Keratinocyte (primary cell): Measurements from ENCODE around the gene RGS3. TPM values are rescaled to one million over a fixed set of nuclear protein-coding genes. Genes with fewer than 3 reads are reported as not detected.

Experiments
- DNase-seq: peaks from one replicate; pipeline ENCODE4 v3.0.0-alpha.2; 2011; ENCODE audit warnings: low read depth, missing footprints, low spot score
- FAIRE-seq: peaks from 2 replicates; lab custom pipeline; 2011; peaks lifted over from hg19 to GRCh38; lab: Jason Lieb, UNC
- H2AFZ ChIP-seq: 2 replicates; pipeline ENCODE4 v1.6.0; 2012; ENCODE audit warnings: low read length, control low read depth, inconsistent platforms; ENCODE audit not compliant: control insufficient read depth
- H3K27ac ChIP-seq: 2 replicates; pipeline ENCODE4 v1.5.1; 2011; ENCODE audit warnings: low read length; ENCODE audit not compliant: control insufficient read depth, insufficient read depth
- H3K27me3 ChIP-seq: 3 replicates; pipeline ENCODE4 v1.6.0; 2011; ENCODE audit warnings: low read length; ENCODE audit not compliant: control insufficient read depth, insufficient read depth; ENCODE audit errors: extremely low read depth
- H3K36me3 ChIP-seq, 2 experiments: 2 replicates in 1 of 2; 3 replicates in 1 of 2; pipeline ENCODE4 v1.5.1; 2011; ENCODE audit warnings: low read length in 2 of 2, mild to moderate bottlenecking in 1 of 2; ENCODE audit not compliant: control insufficient read depth in 2 of 2, insufficient read depth in 2 of 2; ENCODE audit errors: extremely low read depth in 1 of 2
- H3K4me1 ChIP-seq: 3 replicates; pipeline ENCODE4 v1.5.1; 2011; ENCODE audit warnings: low read length; ENCODE audit not compliant: control insufficient read depth, insufficient read depth; ENCODE audit errors: extremely low read depth
- H3K4me2 ChIP-seq: 3 replicates; pipeline ENCODE4 v1.6.0; 2011; ENCODE audit warnings: low read depth, low read length; ENCODE audit not compliant: control insufficient read depth, insufficient read depth; ENCODE audit errors: extremely low read depth
- H3K4me3 ChIP-seq, 3 experiments: fragments of 200-600 bp in 1 of 3; sonication (generic) in 1 of 3; 2 replicates in 2 of 3; 3 replicates in 1 of 3; pipeline ENCODE4 v1.5.1; 2011 to 2016; ENCODE audit warnings: low read length in 3 of 3, mild to moderate bottlenecking in 3 of 3, control low read depth in 2 of 3, inconsistent platforms in 1 of 3, low read depth in 1 of 3, mixed read lengths in 1 of 3, mixed run types in 1 of 3, moderate library complexity in 1 of 3; ENCODE audit not compliant: control insufficient read depth in 2 of 3, insufficient read depth in 2 of 3; ENCODE audit errors: extremely low read depth in 1 of 3
- H3K79me2 ChIP-seq: 2 replicates; pipeline ENCODE4 v1.6.0; 2012; ENCODE audit warnings: low read length; ENCODE audit not compliant: control insufficient read depth, insufficient read depth
- H3K9ac ChIP-seq: 3 replicates; pipeline ENCODE4 v1.6.0; 2011; ENCODE audit warnings: low read length; ENCODE audit not compliant: control insufficient read depth, insufficient read depth; ENCODE audit errors: extremely low read depth
- H3K9me1 ChIP-seq: 3 replicates; pipeline ENCODE4 v1.6.0; 2011; ENCODE audit warnings: low read length; ENCODE audit not compliant: control insufficient read depth, insufficient read depth; ENCODE audit errors: extremely low read depth
- H3K9me3 ChIP-seq: 2 replicates; pipeline ENCODE4 v1.5.1; 2012; ENCODE audit warnings: low read depth, low read length; ENCODE audit not compliant: control insufficient read depth
- H4K20me1 ChIP-seq: 3 replicates; pipeline ENCODE4 v1.6.0; 2011; ENCODE audit warnings: low read length; ENCODE audit not compliant: control insufficient read depth, insufficient read depth; ENCODE audit errors: extremely low read depth
- CTCF ChIP-seq, 3 experiments: IDR thresholded peaks in 1 of 3; conservative IDR thresholded peaks in 1 of 3; optimal IDR thresholded peaks in 1 of 3; 2 replicates in 2 of 3; 3 replicates in 1 of 3; pipeline versions ENCODE3 to v1.5.1; 2011; ENCODE audit warnings: low read length in 3 of 3, mild to moderate bottlenecking in 3 of 3, moderate library complexity in 2 of 3, control low read depth in 1 of 3, inconsistent platforms in 1 of 3; ENCODE audit not compliant: insufficient read depth in 2 of 3; ENCODE audit errors: extremely low read depth in 1 of 3
- EZH2 ChIP-seq: IDR thresholded peaks from one replicate; pipeline ENCODE4 v1.6.1; 2012; ENCODE audit warnings: inconsistent platforms, mild to moderate bottlenecking, low read length, moderate library complexity
- dilution Hi-C: fragments of 300-500 bp; cut with MboI; formaldehyde crosslinking; loops from one replicate; pipeline ENCODE4 v1.7.0; 2020; ENCODE audit warnings: low sequenced_read_pairs; ENCODE audit not compliant: extremely low pct_ligation_motif_present
- polyA plus RNA-seq, 5 experiments: library from polyadenylated mRNA; depleted of rRNA in 3 of 5; stranded (reverse) in 3 of 5; stranded (forward) in 1 of 5; unstranded in 1 of 5; fragments of >200 nt; gene quantifications; 1 replicate in 1 of 5; 2 replicates in 3 of 5; 3 replicates in 1 of 5; pipeline versions ENCODE4 v1.2.1 to v1.2.3, GENCODE V29; 2011 to 2012; ENCODE audit warnings: missing spikeins in 2 of 5, low read depth in 1 of 5, low replicate concordance in 1 of 5

RGS3 gene
- polyA plus RNA-seq, 1 donor (not counting 4 experiments of a cell fraction or from before 2014, with no cell fraction given), result 19.6 TPM

- Histone ChIP-seq H3K36me3 (no peaks in the 10 kb centered on the region), H3K4me3 (no peak overlapping the region), H3K27me3 (peaks cover 14% of the 10 kb centered on the region), H2AFZ (no peak overlapping the region), H3K79me2 (no peaks in the 10 kb centered on the region), H3K4me1 (no peaks in the 10 kb centered on the region), H3K9me1 (no peaks in the 10 kb centered on the region), H3K9ac (no peak overlapping the region), H3K27ac (no peak overlapping the region), H3K4me2 (no peak overlapping the region), H4K20me1 (no peaks in the 10 kb centered on the region), H3K9me3 (no peaks in the 10 kb centered on the region)
- FAIRE-seq (no peak), DNase-seq (no peak)
- TF ChIP-seq CTCF (optimal IDR thresholded peaks at IDR 0.05 in 1 of 3, IDR thresholded peaks at IDR 0.05 in 1 of 3, conservative IDR thresholded peaks at IDR 0.05 in 1 of 3; ENCODE audit: extremely low read depth in 1 of 3, insufficient read depth in 2 of 3, low read length in 3 of 3) (no peak), EZH2 (no peak)
- dilution Hi-C loops, result no loop called here
Measured at GRCh38 chr9:113474360-113475028, 11.0 kb downstream of the RGS3 start.

DNA sequence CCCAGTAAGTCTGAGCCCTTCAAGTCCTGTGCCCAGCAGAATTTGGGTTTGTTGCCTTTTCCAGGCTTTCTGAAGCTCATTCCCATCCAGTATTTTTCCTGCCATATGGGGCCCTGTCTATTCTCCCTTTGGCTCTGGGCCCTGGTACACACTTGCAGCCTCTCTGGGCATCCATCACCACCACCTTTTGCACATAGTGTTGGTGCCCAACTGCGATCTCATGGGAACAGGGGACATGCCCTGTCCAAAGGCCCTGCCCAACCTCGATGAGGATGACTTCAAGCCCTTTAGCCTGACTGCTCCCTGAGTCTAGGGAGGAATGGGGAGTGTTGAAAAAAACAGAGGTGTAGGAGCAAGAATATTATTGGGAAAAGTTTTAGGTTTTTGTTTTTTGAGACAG lies 11.5 kb downstream of the RGS3 start:
- Histone ChIP-seq H3K4me2 (no peak overlapping the region), H3K4me3 (no peak overlapping the region), H2AFZ (no peak overlapping the region), H3K27ac (no peak overlapping the region), H3K36me3 (no peaks in the 10 kb centered on the region), H3K79me2 (no peaks in the 10 kb centered on the region), H3K9me3 (no peaks in the 10 kb centered on the region), H3K9me1 (no peaks in the 10 kb centered on the region), H3K9ac (no peak overlapping the region), H3K27me3 (peaks cover 14% of the 10 kb centered on the region), H3K4me1 (no peaks in the 10 kb centered on the region), H4K20me1 (no peaks in the 10 kb centered on the region)
- DNase-seq (no peak), FAIRE-seq (no peak)
- dilution Hi-C loops, result no loop called here
- TF ChIP-seq CTCF (optimal IDR thresholded peaks at IDR 0.05 in 1 of 3, IDR thresholded peaks at IDR 0.05 in 1 of 3, conservative IDR thresholded peaks at IDR 0.05 in 1 of 3; ENCODE audit: extremely low read depth in 1 of 3, insufficient read depth in 2 of 3, low read length in 3 of 3) (no peak), EZH2 (no peak)
